ENCODE measurements around the gene RNF130. TPM values are rescaled to one million over a fixed set of nuclear protein-coding genes. Genes with fewer than 3 reads are reported as not detected.
"Not testable (repeated sequence)": the region's sequence is repeated elsewhere in the genome, so short reads cannot be mapped to it uniquely, and the experiment has no call there.

Gene RNF130
- total RNA-seq, 3 donors from 2014 or later, result 36.1 to 75.7 (median 56.1) TPM

GRCh38 chr5:179964015-179964414 lies 107.5 kb downstream of the RNF130 start:
- H3K36me3 ChIP-seq (ENCODE audit: low read depth), result no peaks in the 10 kb centered on the region
- no peak for ATAC-seq
- no peak for TF ChIP-seq CTCF (IDR thresholded peaks at IDR 0.05)

GRCh38 chr5:179963375-179963774 lies 108.2 kb downstream of the RNF130 start:
- DNase-seq (no peak), ATAC-seq (no peak)
- Histone ChIP-seq H3K4me1 (ENCODE audit: low read depth) (peaks cover 28% of the 10 kb centered on the region), H3K36me3 (ENCODE audit: low read depth) (no peaks in the 10 kb centered on the region), H3K9me3 (no peaks in the 10 kb centered on the region), H3K4me3 (no peak overlapping the region)
- intact Hi-C loops (cut with DNase I, micrococcal nuclease), result no loop called here
- no peak for TF ChIP-seq CTCF (IDR thresholded peaks at IDR 0.05)

More at GRCh38 chr5:179964015-179964414, 107.5 kb downstream of the RNF130 start:
- H3K4me3 ChIP-seq, result no peak overlapping the region
- H3K9me3 ChIP-seq, result no peaks in the 10 kb centered on the region
- peaks cover 34% of the 10 kb centered on the region for H3K4me1 ChIP-seq (ENCODE audit: low read depth)
- no peak for DNase-seq
- intact Hi-C loops (cut with DNase I, micrococcal nuclease), result no loop called here

GRCh38 chr5:179960204-179960831 lies 111.2 kb downstream of the RNF130 start:
- Histone ChIP-seq H3K4me1 (ENCODE audit: low read depth) (peaks cover under 1% of the 10 kb centered on the region), H3K4me3 (no peak overlapping the region), H3K9me3 (no peaks in the 10 kb centered on the region), H3K36me3 (ENCODE audit: low read depth) (no peaks in the 10 kb centered on the region)
- DNase-seq (no peak), ATAC-seq (no peak)
- TF ChIP-seq CTCF (IDR thresholded peaks at IDR 0.05), result no peak
- intact Hi-C loops (cut with DNase I, micrococcal nuclease), result no loop called here

- Histone ChIP-seq H3K4me3 (no peak overlapping the region), H3K9me3 (no peaks in the 10 kb centered on the region), H3K36me3 (ENCODE audit: low read depth) (no peaks in the 10 kb centered on the region), H3K4me1 (ENCODE audit: low read depth) (no peaks in the 10 kb centered on the region)
- ATAC-seq (no peak), DNase-seq (no peak)
- TF ChIP-seq CTCF (IDR thresholded peaks at IDR 0.05), result no peak
- intact Hi-C loops (cut with DNase I, micrococcal nuclease), result no loop called here
These were observed 111.9 kb downstream of the RNF130 start for GRCh38 chr5:179959641-179960040.

- intact Hi-C loops (cut with DNase I, micrococcal nuclease); H3K36me3 ChIP-seq (ENCODE audit: low read depth); H3K4me3 ChIP-seq; H3K9me3 ChIP-seq; ATAC-seq; DNase-seq; H3K4me1 ChIP-seq (ENCODE audit: low read depth): not testable (repeated sequence)
These were observed 112.4 kb downstream of the RNF130 start for GRCh38 chr5:179959118-179959517.

GRCh38 chr5:179955630-179956029 lies 115.9 kb downstream of the RNF130 start:
- Histone ChIP-seq H3K9me3 (no peaks in the 10 kb centered on the region), H3K4me1 (ENCODE audit: low read depth) (no peaks in the 10 kb centered on the region), H3K4me3 (no peak overlapping the region), H3K36me3 (ENCODE audit: low read depth) (no peaks in the 10 kb centered on the region)
- ATAC-seq (no peak), DNase-seq (no peak)
- intact Hi-C loops (cut with DNase I, micrococcal nuclease), result no loop called here
- TF ChIP-seq CTCF (IDR thresholded peaks at IDR 0.05), result no peak
